ACHN (cell line): ENCODE results near the gene CDH19.

Experiments
- DNase-seq: peaks from one replicate; pipeline ENCODE4 v3.0.0-alpha.2; 2015
- in situ Hi-C: cut with HindIII; loops from 2 replicates; pipeline ENCODE4 v1.10.0; 2017; ENCODE audit warnings: low sequenced_read_pairs, low pct_ligation_motif_present, low pct_unique_long_range_greater_than_20kb

The CDH19 gene

GRCh38 chr18:66603941-66604627 lies at the start of gene CDH19:
TSS of gene CDH19 (minus strand) at chr18:66604090. CDS start at chr18:66572204, 31,886 bp downstream.
- in situ Hi-C loops = no loop called here
- DNase-seq = no peak

- in situ Hi-C loops = no loop called here
- no peak for DNase-seq
Measured at GRCh38 chr18:66647671-66648070, 43.8 kb upstream of the CDH19 start.

GRCh38 chr18:66646609-66647008 lies 42.7 kb upstream of the CDH19 start:
- DNase-seq = no peak
- in situ Hi-C loops = no loop called here

- no peak for DNase-seq
- in situ Hi-C loops = no loop called here
Measured at GRCh38 chr18:66645983-66646382, 42.1 kb upstream of the CDH19 start.

- no peak for DNase-seq
- in situ Hi-C loops = no loop called here
Measured at GRCh38 chr18:66641056-66641455, 37.2 kb upstream of the CDH19 start.

GRCh38 chr18:66640431-66640830 lies 36.5 kb upstream of the CDH19 start:
- no peak for DNase-seq
- in situ Hi-C loops = no loop called here

- in situ Hi-C loops = no loop called here
- no peak for DNase-seq
Measured at GRCh38 chr18:66638856-66639629, 35.2 kb upstream of the CDH19 start.

- in situ Hi-C loops = no loop called here
- DNase-seq = no peak
Measured at GRCh38 chr18:66635342-66635741, 31.5 kb upstream of the CDH19 start.

GRCh38 chr18:66632756-66633155 lies 28.9 kb upstream of the CDH19 start:
- DNase-seq = no peak
- in situ Hi-C loops = no loop called here

GRCh38 chr18:66630831-66631230 lies 26.9 kb upstream of the CDH19 start:
- no peak for DNase-seq
- in situ Hi-C loops = no loop called here

- in situ Hi-C loops = no loop called here
- no peak for DNase-seq
Measured at GRCh38 chr18:66623821-66624220, 19.9 kb upstream of the CDH19 start.

- no peak for DNase-seq
- in situ Hi-C loops = no loop called here
Measured at GRCh38 chr18:66621816-66622576, 18.1 kb upstream of the CDH19 start.

- in situ Hi-C loops = no loop called here
- DNase-seq = peak; percentile 25
Measured at GRCh38 chr18:66616523-66616983, 12.7 kb upstream of the CDH19 start.

GRCh38 chr18:66615176-66615575 lies 11.3 kb upstream of the CDH19 start:
- DNase-seq = no peak
- in situ Hi-C loops = no loop called here

GRCh38 chr18:66607632-66608031 lies 3.7 kb upstream of the CDH19 start:
- no peak for DNase-seq
- in situ Hi-C loops = no loop called here

GRCh38 chr18:66601649-66602048 lies 2.2 kb downstream of the CDH19 start:
- DNase-seq = no peak
- in situ Hi-C loops = no loop called here

- in situ Hi-C loops = no loop called here
- DNase-seq = no peak
Measured at GRCh38 chr18:66599190-66599589, 4.7 kb downstream of the CDH19 start.

GRCh38 chr18:66587430-66587829 lies 16.5 kb downstream of the CDH19 start:
- DNase-seq = no peak
- in situ Hi-C loops = no loop called here

GRCh38 chr18:66582211-66582610 lies 21.7 kb downstream of the CDH19 start:
- in situ Hi-C loops = no loop called here
- no peak for DNase-seq
